T-cell (primary cell): Measurements from ENCODE around the gene CCDC6. TPM values are rescaled to one million over a fixed set of nuclear protein-coding genes. Genes with fewer than 3 reads are reported as not detected.
A peak's percentile ranks its signal among the peaks of the same experiment; 100 is the strongest.

Experiments used
- ATAC-seq, 4 experiments: fragments of 200-7000 bp in 3 of 4; fragments of 150-1000 bp in 1 of 4; cut with Tn5 transposase; replicated peaks in 1 of 4; 1 replicate in 3 of 4; 2 replicates in 1 of 4; pipeline ENCODE4 v1.10.0; 2021; ENCODE audit warnings: moderate library complexity in 3 of 4, mild to moderate bottlenecking in 2 of 4, moderate number of reproducible peaks in 1 of 4
- CTCF ChIA-PET, 2 donors: fragments of 300-600 bp; sonication (Branson Sonifier 250); formaldehyde crosslinking; loops; one replicate each; lab custom pipeline; 2022; ENCODE audit warnings: antibody characterized with exemption in 2 of 2; lab: Charles Lee
- POLR2A ChIA-PET, 2 donors: fragments of 300-600 bp; sonication (Branson Sonifier 250); formaldehyde crosslinking; loops; one replicate each; lab custom pipeline; 2022; ENCODE audit warnings: antibody characterized with exemption in 2 of 2; lab: Charles Lee
- DNase-seq, 35 experiments: peaks; one replicate each; pipeline versions ENCODE4 v3.0.0 to v3.0.0-alpha.2; 2013 to 2023
- H3K27ac ChIP-seq: one replicate; pipeline ENCODE4 v1.5.1; 2013; ENCODE audit warnings: low read length
- H3K27me3 ChIP-seq, 2 experiments: replicated peaks in 1 of 2; 1 replicate in 1 of 2; 2 replicates in 1 of 2; pipeline versions ENCODE4 v1.6.1 to v1.7.0; 2013; ENCODE audit warnings: low read length in 1 of 2, mixed read lengths in 1 of 2; ENCODE audit not compliant: control insufficient read depth in 2 of 2, insufficient read depth in 2 of 2; ENCODE audit errors: extremely low read depth in 1 of 2
- H3K36me3 ChIP-seq, 2 donors: 1 replicate in 1 of 2; 2 replicates in 1 of 2; pipeline versions ENCODE4 v1.6.1 to v1.7.0; 2013; ENCODE audit warnings: low read length in 1 of 2; ENCODE audit not compliant: control insufficient read depth in 2 of 2, insufficient read depth in 1 of 2; ENCODE audit errors: extremely low read depth in 1 of 2
- H3K4me1 ChIP-seq, 2 experiments: 1 replicate in 1 of 2; 2 replicates in 1 of 2; pipeline versions ENCODE4 v1.6.1 to v1.7.0; 2013; ENCODE audit warnings: low read length in 2 of 2, mixed read lengths in 1 of 2; ENCODE audit not compliant: insufficient read depth in 2 of 2, control insufficient read depth in 1 of 2; ENCODE audit errors: extremely low read depth in 1 of 2
- H3K4me3 ChIP-seq, 2 donors: 1 replicate in 1 of 2; 2 replicates in 1 of 2; pipeline versions ENCODE4 v1.5.1 to v1.7.0; 2013; ENCODE audit warnings: mild to moderate bottlenecking in 2 of 2, low read length in 1 of 2, moderate library complexity in 1 of 2; ENCODE audit not compliant: control insufficient read depth in 1 of 2; ENCODE audit errors: extremely low read depth in 1 of 2
- H3K9me3 ChIP-seq: 2 replicates; pipeline ENCODE4 v1.7.0; 2013
- H3K27ac Mint-ChIP-seq, 2 donors: one replicate each; pipeline ENCODE4 v1.8.0; 2020 to 2021; ENCODE audit warnings: mild to moderate bottlenecking in 2 of 2, mixed read lengths in 2 of 2
- H3K27me3 Mint-ChIP-seq, 2 donors: one replicate each; pipeline ENCODE4 v1.8.0; 2021 to 2022; ENCODE audit warnings: mixed read lengths in 2 of 2
- H3K36me3 Mint-ChIP-seq: one replicate; pipeline ENCODE4 v1.8.0; 2021; ENCODE audit warnings: mixed read lengths
- H3K4me1 Mint-ChIP-seq, 3 donors: one replicate each; pipeline ENCODE4 v1.8.0; 2020 to 2022; ENCODE audit warnings: mixed read lengths in 3 of 3, mild to moderate bottlenecking in 1 of 3
- H3K4me3 Mint-ChIP-seq, 3 donors: one replicate each; pipeline ENCODE4 v1.8.0; 2020 to 2022; ENCODE audit warnings: mild to moderate bottlenecking in 3 of 3, mixed read lengths in 3 of 3, moderate library complexity in 3 of 3
- H3K9me3 Mint-ChIP-seq, 3 donors: one replicate each; pipeline ENCODE4 v1.8.0; 2020 to 2022; ENCODE audit warnings: mixed read lengths in 3 of 3
- WGBS: methylation state at CpG from one replicate; pipeline ENCODE4 v1.1.5; 2013; ENCODE audit warnings: missing lambda C conversion rate; ENCODE audit not compliant: insufficient coverage; 5-methylcytosine and 5-hydroxymethylcytosine counted together
- total RNA-seq, 35 experiments: library from RNA in 6 of 35; stranded (reverse) in 6 of 35; fragments of 120-200 nt in 1 of 35; gene quantifications; one replicate each; pipeline versions ENCODE4 v1.2.1 to v1.2.4 and lab custom pipeline; 2013 to 2026

The CCDC6 gene
- total RNA-seq, 5 donors from 2014 or later (not counting 1 experiment from before 2014, with no cell fraction given) = 16.5 to 26.1 (median 20.1) TPM

DNA sequence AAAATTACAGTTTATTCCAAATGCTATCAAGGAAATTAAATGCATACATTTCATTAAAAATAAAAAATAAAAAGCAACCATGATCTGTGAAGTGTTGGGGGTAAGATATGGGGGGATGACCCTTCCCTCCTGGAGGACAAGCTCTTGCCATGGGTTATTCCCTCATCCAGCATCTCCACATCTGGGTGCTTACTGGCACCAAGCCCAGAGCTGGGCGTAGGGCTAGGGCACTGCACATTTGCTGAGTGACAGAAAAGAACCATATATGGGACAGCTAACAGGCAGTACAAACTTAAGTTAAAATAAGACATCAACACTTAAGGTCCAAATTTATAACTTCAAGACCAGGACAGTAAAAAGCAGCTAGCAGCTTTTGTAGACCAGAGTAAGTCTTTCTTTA lies 10.2 kb downstream of the CCDC6 start:
- ChIA-PET POLR2A (no interaction called here), CTCF (interaction anchor here in 1 of 2 donors (0.6 kb wide), 1 partner anchor 1071 kb away, joined by 5 read pairs; no protein-coding TSS in a partner anchor)
- H3K36me3 Mint-ChIP-seq = peaks cover 3% of the 10 kb centered on the region

DNA sequence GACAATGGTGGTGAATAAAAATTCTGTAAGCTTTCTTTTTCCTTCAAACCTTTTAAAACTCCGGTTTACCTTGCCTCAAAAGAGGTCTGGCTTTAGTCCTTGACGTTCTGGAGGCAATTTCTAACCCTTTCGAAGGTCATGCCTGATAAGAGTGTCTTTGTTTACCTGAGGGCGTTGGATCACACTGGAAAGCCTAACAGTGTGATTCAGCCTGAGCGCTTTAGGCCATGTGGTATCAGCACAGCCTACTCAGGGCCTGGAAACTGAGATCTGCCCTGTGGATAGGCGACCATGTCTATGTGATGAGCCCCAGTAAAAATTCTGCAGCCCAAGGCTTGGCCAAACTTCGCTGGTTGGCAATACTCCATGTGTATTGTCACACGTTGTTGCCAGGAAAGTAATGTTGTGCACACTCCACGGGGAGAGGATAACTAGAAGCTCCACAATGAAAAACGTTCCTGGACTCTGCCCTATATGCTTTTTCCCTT lies 10.7 kb downstream of the CCDC6 start:
- no peaks in the 10 kb centered on the region for H3K9me3 Mint-ChIP-seq
- H3K4me3 ChIP-seq = no peak overlapping the region
- no peaks in the 10 kb centered on the region for H3K9me3 ChIP-seq
- H3K27ac Mint-ChIP-seq = no peak overlapping the region
- ChIA-PET CTCF (interaction anchor here in 1 of 2 donors (1.1 kb wide), 1 partner anchor 30 kb away, joined by 3 read pairs; no protein-coding TSS in a partner anchor), POLR2A (no interaction called here)
- H3K36me3 Mint-ChIP-seq = peaks cover 3% of the 10 kb centered on the region
- WGBS = 97% methylated on average over 8 of the region's 10 CpGs
- H3K4me1 ChIP-seq = peaks cover 5 to 12% of the 10 kb centered on the region in 2 experiments
- DNase-seq (no peak), ATAC-seq (no peak)
- no peaks in the 10 kb centered on the region for H3K27me3 Mint-ChIP-seq
- peaks cover 0 to 3% of the 10 kb centered on the region in 2 donors for H3K36me3 ChIP-seq
- no peaks in the 10 kb centered on the region for H3K27me3 ChIP-seq
- peaks cover 85% of the 10 kb centered on the region in 3 donors for H3K4me1 Mint-ChIP-seq
- no peak overlapping the region for H3K4me3 Mint-ChIP-seq
- H3K27ac ChIP-seq = no peak overlapping the region

More for the DNA sequence above, 10.2 kb downstream of the CCDC6 start:
- Mint-ChIP-seq H3K9me3 (no peaks in the 10 kb centered on the region), H3K4me3 (no peak overlapping the region), H3K27me3 (no peaks in the 10 kb centered on the region), H3K27ac (no peak overlapping the region), H3K4me1 (peaks cover 87 to 89% (median 89%) of the 10 kb centered on the region in 3 donors)
- no peak overlapping the region for H3K4me3 ChIP-seq
- no peaks in the 10 kb centered on the region for H3K27me3 ChIP-seq
- no peak overlapping the region for H3K27ac ChIP-seq
- ATAC-seq (no peak), DNase-seq (no peak)
- peaks cover 5 to 14% of the 10 kb centered on the region in 2 experiments for H3K4me1 ChIP-seq
- no peaks in the 10 kb centered on the region for H3K9me3 ChIP-seq
- no CpG with 5 or more reads among the region's 1 CpG for WGBS
- peaks cover 0 to 1% of the 10 kb centered on the region in 2 donors for H3K36me3 ChIP-seq

- Mint-ChIP-seq H3K9me3 (no peaks in the 10 kb centered on the region), H3K36me3 (peaks cover 11% of the 10 kb centered on the region), H3K4me3 (no peak overlapping the region), H3K27ac (peak overlapping the region in 1 of 2 donors; percentile 55), H3K4me1 (peaks cover 79 to 83% (median 82%) of the 10 kb centered on the region in 3 donors), H3K27me3 (no peaks in the 10 kb centered on the region)
- H3K27ac ChIP-seq = no peak overlapping the region
- DNase-seq (no peak), ATAC-seq (no peak)
- no peaks in the 10 kb centered on the region for H3K9me3 ChIP-seq
- H3K4me1 ChIP-seq = peaks cover 0 to 3% of the 10 kb centered on the region in 2 experiments
- ChIA-PET CTCF (no interaction called here), POLR2A (interaction anchor here in 1 of 2 donors (0.6 to 0.7 kb wide), 2 partner anchors 40 to 43 kb away, joined by 3 to 4 read pairs; no protein-coding TSS in a partner anchor)
- no CpG with 5 or more reads among the region's 4 CpGs for WGBS
- H3K4me3 ChIP-seq = no peak overlapping the region
- H3K27me3 ChIP-seq = no peaks in the 10 kb centered on the region
- peaks cover 0 to 3% of the 10 kb centered on the region in 2 donors for H3K36me3 ChIP-seq
These were observed 12.2 kb downstream of the CCDC6 start for GRCh38 chr10:59894114-59894513.

DNA sequence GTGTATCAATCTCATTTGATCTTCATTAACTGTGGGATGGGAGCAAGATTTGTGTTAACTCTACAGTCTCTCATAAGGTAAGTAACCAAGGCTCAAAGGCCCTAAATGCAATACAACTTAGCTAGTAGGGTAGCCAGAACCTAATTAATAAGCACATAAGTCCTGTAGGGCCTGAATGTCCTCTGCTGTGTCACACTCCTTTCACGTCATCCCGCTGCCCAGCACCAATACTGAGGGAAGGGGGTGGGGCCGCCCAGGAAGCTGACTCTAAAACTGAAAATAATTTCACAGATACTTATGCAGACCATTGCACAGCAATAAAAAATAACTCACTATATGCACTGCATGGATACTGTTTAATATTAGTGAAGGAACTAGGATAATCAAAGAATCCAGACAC lies 13.7 kb downstream of the CCDC6 start:
- H3K36me3 Mint-ChIP-seq = peaks cover 14% of the 10 kb centered on the region
- peak overlapping the region; percentile 15 to 48 for H3K27ac Mint-ChIP-seq
- ATAC-seq (no peak), DNase-seq (no peak)
- Histone ChIP-seq H3K36me3 (peaks cover 0 to 3% of the 10 kb centered on the region in 2 donors), H3K9me3 (no peaks in the 10 kb centered on the region), H3K4me3 (no peak overlapping the region), H3K27me3 (no peaks in the 10 kb centered on the region), H3K27ac (no peak overlapping the region), H3K4me1 (peaks cover 4 to 10% of the 10 kb centered on the region in 2 experiments)
- whole genome bisulfite sequencing = no CpG with 5 or more reads among the region's 3 CpGs
- H3K4me3 Mint-ChIP-seq = no peak overlapping the region
- POLR2A ChIA-PET = interaction anchor here in 1 of 2 donors (0.8 kb wide), 1 partner anchor 11 kb away, joined by 3 read pairs; no protein-coding TSS in a partner anchor
- H3K4me1 Mint-ChIP-seq = peaks cover 79 to 84% (median 80%) of the 10 kb centered on the region in 3 donors
- no peaks in the 10 kb centered on the region for H3K27me3 Mint-ChIP-seq
- H3K9me3 Mint-ChIP-seq = no peaks in the 10 kb centered on the region
- CTCF ChIA-PET = no interaction called here

GRCh38 chr10:59891936-59892335 lies 14.4 kb downstream of the CCDC6 start:
- H3K9me3 ChIP-seq = no peaks in the 10 kb centered on the region
- no peak overlapping the region for H3K4me3 ChIP-seq
- Mint-ChIP-seq H3K9me3 (no peaks in the 10 kb centered on the region), H3K4me3 (no peak overlapping the region), H3K36me3 (peaks cover 16% of the 10 kb centered on the region), H3K4me1 (peaks cover 81 to 86% (median 82%) of the 10 kb centered on the region in 3 donors), H3K27ac (no peak overlapping the region), H3K27me3 (no peaks in the 10 kb centered on the region)
- ChIA-PET POLR2A (interaction anchor here in 1 of 2 donors (0.8 kb wide), 1 partner anchor 12 kb away, joined by 3 read pairs; no protein-coding TSS in a partner anchor), CTCF (no interaction called here)
- DNase-seq = no peak
- H3K27ac ChIP-seq = no peak overlapping the region
- no peaks in the 10 kb centered on the region for H3K27me3 ChIP-seq
- ATAC-seq = no peak
- H3K4me1 ChIP-seq = peaks cover 12 to 15% of the 10 kb centered on the region in 2 experiments
- 73% methylated on average over 2 of the region's 4 CpGs for WGBS
- peaks cover 0 to 3% of the 10 kb centered on the region in 2 donors for H3K36me3 ChIP-seq

GRCh38 chr10:59891349-59891748 lies 15.0 kb downstream of the CCDC6 start:
- Mint-ChIP-seq H3K27ac (peak overlapping the region in 1 of 2 donors; percentile 17), H3K4me1 (peaks cover 81 to 86% (median 84%) of the 10 kb centered on the region in 3 donors), H3K9me3 (no peaks in the 10 kb centered on the region), H3K36me3 (peaks cover 16% of the 10 kb centered on the region), H3K4me3 (no peak overlapping the region), H3K27me3 (no peaks in the 10 kb centered on the region)
- Histone ChIP-seq H3K4me1 (peaks cover 16% of the 10 kb centered on the region in 2 experiments), H3K27ac (no peak overlapping the region), H3K36me3 (peaks cover 0 to 3% of the 10 kb centered on the region in 2 donors), H3K4me3 (no peak overlapping the region), H3K27me3 (no peaks in the 10 kb centered on the region), H3K9me3 (no peaks in the 10 kb centered on the region)
- POLR2A ChIA-PET = no interaction called here
- no peak for DNase-seq
- CTCF ChIA-PET = no interaction called here
- WGBS = no CpG with 5 or more reads among the region's 3 CpGs
- no peak for ATAC-seq
